ENCODE results near the gene SLC22A23. TPM values are rescaled to one million over a fixed set of nuclear protein-coding genes. Genes with fewer than 3 reads are reported as not detected.
A peak's percentile ranks its signal among the peaks of the same experiment; 100 is the strongest.

Gene SLC22A23
- polyA plus RNA-seq, 10 donors, result 2.8 to 7.8 (median 3.7) TPM

- DNase-seq, result no peak
These were observed 33.2 kb downstream of the SLC22A23 start for GRCh38 chr6:3423439-3424184.

GRCh38 chr6:3422435-3423070 lies 34.3 kb downstream of the SLC22A23 start:
- DNase-seq, result no peak

- DNase-seq, result no peak
These were observed 34.9 kb downstream of the SLC22A23 start for GRCh38 chr6:3421791-3422434.

GRCh38 chr6:3421143-3421542 lies 35.7 kb downstream of the SLC22A23 start:
- no peak for DNase-seq

GRCh38 chr6:3419624-3420272 lies 37.1 kb downstream of the SLC22A23 start:
- DNase-seq, result peak in 1 of 3 donors; percentile 65

- DNase-seq, result no peak
These were observed 38.3 kb downstream of the SLC22A23 start for GRCh38 chr6:3418496-3419060.

GRCh38 chr6:3417473-3417872 lies 39.4 kb downstream of the SLC22A23 start:
- no peak for DNase-seq

GRCh38 chr6:3415490-3415889 lies 41.4 kb downstream of the SLC22A23 start:
- DNase-seq, result no peak

GRCh38 chr6:3415082-3415453 lies 41.8 kb downstream of the SLC22A23 start:
- DNase-seq, result no peak

- peak in 1 of 3 donors; percentile 42 for DNase-seq
These were observed 42.3 kb downstream of the SLC22A23 start for GRCh38 chr6:3414327-3415081.

- DNase-seq, result no peak
These were observed 43.3 kb downstream of the SLC22A23 start for GRCh38 chr6:3413592-3413991.

GRCh38 chr6:3412779-3413500 lies 43.9 kb downstream of the SLC22A23 start:
- DNase-seq, result no peak

GRCh38 chr6:3411967-3412778 lies 44.7 kb downstream of the SLC22A23 start:
- no peak for DNase-seq

- peak in 1 of 3 donors; percentile 25 for DNase-seq
These were observed 46.2 kb downstream of the SLC22A23 start for GRCh38 chr6:3410385-3411360.

- DNase-seq, result no peak
These were observed 47.0 kb downstream of the SLC22A23 start for GRCh38 chr6:3409699-3410384.

GRCh38 chr6:3408665-3409064 lies 48.2 kb downstream of the SLC22A23 start:
- DNase-seq, result no peak

- no peak for DNase-seq
These were observed 49.0 kb downstream of the SLC22A23 start for GRCh38 chr6:3407840-3408239.
